Natural killer cell (primary cell): ENCODE data around the gene IFNL4. TPM values are rescaled to one million over a fixed set of nuclear protein-coding genes. Genes with fewer than 3 reads are reported as not detected.

Source experiments
- ATAC-seq, 3 donors: fragments of 150-1000 bp in 2 of 3; fragments of 200-7000 bp in 1 of 3; cut with Tn5 transposase; 1 replicate in 1 of 3; 2 replicates in 2 of 3; pipeline ENCODE4 v1.10.0; 2021; ENCODE audit warnings: mild to moderate bottlenecking in 2 of 3, moderate library complexity in 2 of 3
- DNase-seq, 2 donors: peaks; one replicate each; pipeline versions ENCODE4 v3.0.0 to v3.0.0-alpha.2; 2013 to 2021; ENCODE audit warnings: mixed read lengths in 1 of 2
- H3K27ac ChIP-seq: one replicate; pipeline ENCODE4 v1.5.1; 2013; ENCODE audit warnings: mild to moderate bottlenecking, low read length
- H3K27me3 ChIP-seq: one replicate; pipeline ENCODE4 v1.6.1; 2013; ENCODE audit warnings: low read length; ENCODE audit not compliant: control insufficient read depth, insufficient read depth
- H3K36me3 ChIP-seq: one replicate; pipeline ENCODE4 v1.6.1; 2013; ENCODE audit warnings: low read length; ENCODE audit not compliant: control insufficient read depth, insufficient read depth
- H3K4me1 ChIP-seq: one replicate; pipeline ENCODE4 v1.6.1; 2013; ENCODE audit warnings: low read length; ENCODE audit not compliant: control insufficient read depth, insufficient read depth
- H3K4me3 ChIP-seq: one replicate; pipeline ENCODE4 v1.5.1; 2013; ENCODE audit warnings: low read length
- H3K9me3 ChIP-seq: one replicate; pipeline ENCODE4 v1.6.1; 2013; ENCODE audit warnings: low read length; ENCODE audit not compliant: control insufficient read depth, insufficient read depth
- H3K27ac Mint-ChIP-seq, 2 donors: one replicate each; pipeline ENCODE4 v1.8.0; 2022; ENCODE audit warnings: mild to moderate bottlenecking in 2 of 2, mixed read lengths in 2 of 2, moderate library complexity in 1 of 2
- H3K27me3 Mint-ChIP-seq, 2 donors: one replicate each; pipeline ENCODE4 v1.8.0; 2022; ENCODE audit warnings: low read depth in 2 of 2, mixed read lengths in 2 of 2
- H3K36me3 Mint-ChIP-seq: one replicate; pipeline ENCODE4 v1.8.0; 2022; ENCODE audit warnings: mixed read lengths
- H3K4me1 Mint-ChIP-seq, 2 donors: one replicate each; pipeline ENCODE4 v1.8.0; 2022; ENCODE audit warnings: mixed read lengths in 2 of 2
- H3K4me3 Mint-ChIP-seq: one replicate; pipeline ENCODE4 v1.8.0; 2022; ENCODE audit warnings: mild to moderate bottlenecking, moderate library complexity, mixed read lengths
- H3K9me3 Mint-ChIP-seq, 2 donors: one replicate each; pipeline ENCODE4 v1.8.0; 2022; ENCODE audit warnings: mixed read lengths in 2 of 2
- WGBS: methylation state at CpG from one replicate; pipeline ENCODE4 v1.1.7; 2013; ENCODE audit warnings: missing lambda C conversion rate; ENCODE audit not compliant: insufficient coverage; 5-methylcytosine and 5-hydroxymethylcytosine counted together
- intact Hi-C: fragments of 100-400 bp; cut with micrococcal nuclease; formaldehyde crosslinking; loops from one replicate; pipeline ENCODE4 v1.14.2; 2022
- total RNA-seq, 4 donors: library from RNA; stranded (reverse); fragments of 120-200 nt in 1 of 4; gene quantifications; one replicate each; pipeline versions ENCODE4 v1.2.3 to v1.2.4, GENCODE V29; 2013 to 2022
- TF ChIP-seq, protein P1 (sequence below): fragments of 200-600 bp; IDR thresholded peaks from one replicate; pipeline ENCODE4 v1.8.0; 2022; ENCODE audit warnings: antibody characterized with exemption

The IFNL4 gene
- total RNA-seq, 3 donors from 2014 or later (not counting 1 experiment from before 2014, with no cell fraction given): not detected

DNA sequence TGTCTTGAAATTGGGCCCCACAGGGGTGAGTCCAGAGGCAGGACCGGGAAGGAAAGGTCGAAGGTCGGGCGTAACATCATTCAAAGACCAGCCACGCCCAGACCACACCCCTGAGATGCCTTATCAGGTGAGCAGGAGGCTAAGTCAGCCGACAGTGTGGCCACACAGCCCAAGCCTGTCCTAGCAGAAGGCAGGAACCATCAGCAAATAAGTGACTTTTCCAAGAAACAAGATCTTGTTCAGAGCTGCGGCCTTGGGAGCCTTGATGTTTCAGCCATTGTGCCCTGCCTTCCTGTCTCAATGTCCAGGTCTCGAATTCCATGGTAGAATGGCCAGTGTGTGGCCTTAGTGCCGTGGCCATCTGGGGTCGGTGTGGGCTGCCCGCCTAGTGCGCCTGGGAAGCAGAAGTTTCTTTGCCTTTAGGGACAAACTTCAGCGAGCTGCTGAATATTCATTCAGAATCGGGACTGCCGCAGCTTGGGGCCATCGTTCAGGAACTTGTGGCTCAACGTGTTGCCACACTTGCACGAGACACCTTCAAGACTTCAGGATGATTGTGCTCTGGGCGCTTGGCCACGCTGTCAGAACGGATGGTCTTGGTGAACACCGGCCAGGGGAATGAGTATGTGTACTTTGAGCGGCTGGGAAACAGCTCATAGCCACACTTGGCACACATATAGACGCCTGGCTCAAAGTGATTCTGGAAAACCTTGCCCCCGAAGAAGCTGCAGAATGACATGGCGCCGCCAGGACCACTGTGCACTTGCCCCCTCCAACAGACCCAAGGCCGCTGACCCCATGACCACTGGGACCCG is 6.1 kb upstream of the IFNL4 start:
- no peaks in the 10 kb centered on the region for H3K27me3 Mint-ChIP-seq
- TF ChIP-seq, protein P1, sequence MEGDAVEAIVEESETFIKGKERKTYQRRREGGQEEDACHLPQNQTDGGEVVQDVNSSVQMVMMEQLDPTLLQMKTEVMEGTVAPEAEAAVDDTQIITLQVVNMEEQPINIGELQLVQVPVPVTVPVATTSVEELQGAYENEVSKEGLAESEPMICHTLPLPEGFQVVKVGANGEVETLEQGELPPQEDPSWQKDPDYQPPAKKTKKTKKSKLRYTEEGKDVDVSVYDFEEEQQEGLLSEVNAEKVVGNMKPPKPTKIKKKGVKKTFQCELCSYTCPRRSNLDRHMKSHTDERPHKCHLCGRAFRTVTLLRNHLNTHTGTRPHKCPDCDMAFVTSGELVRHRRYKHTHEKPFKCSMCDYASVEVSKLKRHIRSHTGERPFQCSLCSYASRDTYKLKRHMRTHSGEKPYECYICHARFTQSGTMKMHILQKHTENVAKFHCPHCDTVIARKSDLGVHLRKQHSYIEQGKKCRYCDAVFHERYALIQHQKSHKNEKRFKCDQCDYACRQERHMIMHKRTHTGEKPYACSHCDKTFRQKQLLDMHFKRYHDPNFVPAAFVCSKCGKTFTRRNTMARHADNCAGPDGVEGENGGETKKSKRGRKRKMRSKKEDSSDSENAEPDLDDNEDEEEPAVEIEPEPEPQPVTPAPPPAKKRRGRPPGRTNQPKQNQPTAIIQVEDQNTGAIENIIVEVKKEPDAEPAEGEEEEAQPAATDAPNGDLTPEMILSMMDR: no peak
- intact Hi-C loops: no loop called here

DNA sequence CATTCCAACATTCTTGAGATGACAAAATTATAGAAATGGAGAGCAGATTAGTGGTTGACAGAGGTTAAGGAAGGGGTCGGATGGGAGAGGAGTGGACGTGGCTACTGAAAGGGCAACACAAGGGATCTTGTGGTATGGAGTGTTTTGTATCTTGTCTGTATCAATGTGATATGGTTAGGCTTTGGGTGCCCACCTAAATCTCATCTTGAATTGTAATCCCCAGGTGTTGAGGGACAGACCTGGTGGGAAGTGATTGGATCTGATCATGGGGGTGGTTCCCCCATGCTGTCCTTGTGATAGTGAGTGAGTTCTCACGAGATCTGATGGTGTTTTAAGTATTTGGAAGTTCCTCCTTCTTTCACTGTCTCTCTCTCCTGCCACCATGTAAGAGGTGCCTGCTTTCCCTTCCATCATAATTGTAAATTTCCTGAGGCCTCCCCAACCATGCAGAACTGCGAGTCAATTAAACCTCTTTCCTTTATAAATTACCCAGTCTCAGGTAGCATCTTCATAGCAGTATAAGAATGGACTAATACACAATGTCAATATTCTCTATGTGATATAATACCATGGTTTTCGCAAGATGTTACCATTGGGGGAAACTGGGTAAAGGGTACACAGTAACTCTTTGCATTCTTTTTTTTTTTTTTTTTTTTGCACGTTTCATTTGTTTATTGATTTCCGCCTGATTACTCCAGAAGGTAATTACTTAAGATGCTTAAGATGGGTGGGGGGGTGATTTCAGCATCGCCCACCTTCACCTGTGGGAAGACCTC is 4.9 kb upstream of the IFNL4 start:
- H3K27me3 Mint-ChIP-seq: peaks cover 6 to 12% of the 10 kb centered on the region in 2 donors
- WGBS: 88% methylated on average over 7 of the region's 8 CpGs
- no peaks in the 10 kb centered on the region for H3K4me1 ChIP-seq
- DNase-seq: no peak
- no peaks in the 10 kb centered on the region for H3K9me3 Mint-ChIP-seq
- H3K27ac ChIP-seq: no peak overlapping the region
- TF ChIP-seq, protein P1: no peak
- no peaks in the 10 kb centered on the region for H3K36me3 ChIP-seq
- no peaks in the 10 kb centered on the region for H3K9me3 ChIP-seq
- ATAC-seq: no peak
- intact Hi-C loops: no loop called here
- peaks cover 5% of the 10 kb centered on the region for H3K27me3 ChIP-seq
- no peak overlapping the region for H3K27ac Mint-ChIP-seq
- H3K4me3 Mint-ChIP-seq: no peak overlapping the region
- H3K4me3 ChIP-seq: no peak overlapping the region
- H3K4me1 Mint-ChIP-seq: no peaks in the 10 kb centered on the region
- no peaks in the 10 kb centered on the region for H3K36me3 Mint-ChIP-seq

More for the DNA sequence above, 6.1 kb upstream of the IFNL4 start:
- ATAC-seq (no peak), DNase-seq (no peak)
- Mint-ChIP-seq H3K4me3 (no peak overlapping the region), H3K4me1 (no peaks in the 10 kb centered on the region), H3K36me3 (no peaks in the 10 kb centered on the region), H3K9me3 (no peaks in the 10 kb centered on the region), H3K27ac (no peak overlapping the region)
- Histone ChIP-seq H3K4me1 (no peaks in the 10 kb centered on the region), H3K9me3 (no peaks in the 10 kb centered on the region), H3K27ac (no peak overlapping the region), H3K27me3 (no peaks in the 10 kb centered on the region), H3K36me3 (no peaks in the 10 kb centered on the region), H3K4me3 (no peak overlapping the region)
- 81% methylated on average over 29 of the region's 29 CpGs for whole genome bisulfite sequencing

DNA sequence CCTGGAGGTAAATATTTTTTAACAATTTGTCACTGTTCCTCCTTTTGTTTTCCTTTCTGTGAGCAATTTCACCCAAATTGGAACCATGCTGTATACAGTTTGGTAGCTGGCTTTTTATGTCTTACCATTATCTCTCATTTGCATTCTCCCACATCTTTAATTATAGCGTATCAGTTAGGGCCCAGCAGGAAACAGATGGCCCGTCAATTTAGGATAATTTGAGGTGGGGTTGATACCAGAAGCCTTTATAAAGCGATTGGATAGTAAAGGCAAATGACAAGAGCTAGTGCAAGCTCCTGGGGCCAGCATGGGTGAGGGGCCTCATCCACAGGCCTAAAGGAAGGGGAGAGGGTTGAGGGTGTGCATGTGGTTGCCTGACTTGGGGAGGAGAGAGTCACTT is 3.8 kb upstream of the IFNL4 start:
- Mint-ChIP-seq H3K4me3 (no peak overlapping the region), H3K36me3 (no peaks in the 10 kb centered on the region)

More for the DNA sequence above, 3.8 kb upstream of the IFNL4 start:
- no peak overlapping the region for H3K27ac Mint-ChIP-seq
- intact Hi-C loops: no loop called here
- no peak overlapping the region for H3K4me3 ChIP-seq
- H3K9me3 Mint-ChIP-seq: no peaks in the 10 kb centered on the region
- WGBS: 17% methylated on average over 2 of the region's 3 CpGs
- H3K27ac ChIP-seq: no peak overlapping the region
- ATAC-seq: no peak
- H3K4me1 Mint-ChIP-seq: no peaks in the 10 kb centered on the region
- no peaks in the 10 kb centered on the region for H3K9me3 ChIP-seq
- peaks cover 7% of the 10 kb centered on the region for H3K4me1 ChIP-seq
- H3K27me3 Mint-ChIP-seq: peaks cover 10 to 12% of the 10 kb centered on the region in 2 donors
- TF ChIP-seq, protein P1: no peak
- H3K36me3 ChIP-seq: no peaks in the 10 kb centered on the region
- peaks cover 12% of the 10 kb centered on the region for H3K27me3 ChIP-seq
- no peak for DNase-seq
